ENCODE results near the gene RIPK4.

DNA sequence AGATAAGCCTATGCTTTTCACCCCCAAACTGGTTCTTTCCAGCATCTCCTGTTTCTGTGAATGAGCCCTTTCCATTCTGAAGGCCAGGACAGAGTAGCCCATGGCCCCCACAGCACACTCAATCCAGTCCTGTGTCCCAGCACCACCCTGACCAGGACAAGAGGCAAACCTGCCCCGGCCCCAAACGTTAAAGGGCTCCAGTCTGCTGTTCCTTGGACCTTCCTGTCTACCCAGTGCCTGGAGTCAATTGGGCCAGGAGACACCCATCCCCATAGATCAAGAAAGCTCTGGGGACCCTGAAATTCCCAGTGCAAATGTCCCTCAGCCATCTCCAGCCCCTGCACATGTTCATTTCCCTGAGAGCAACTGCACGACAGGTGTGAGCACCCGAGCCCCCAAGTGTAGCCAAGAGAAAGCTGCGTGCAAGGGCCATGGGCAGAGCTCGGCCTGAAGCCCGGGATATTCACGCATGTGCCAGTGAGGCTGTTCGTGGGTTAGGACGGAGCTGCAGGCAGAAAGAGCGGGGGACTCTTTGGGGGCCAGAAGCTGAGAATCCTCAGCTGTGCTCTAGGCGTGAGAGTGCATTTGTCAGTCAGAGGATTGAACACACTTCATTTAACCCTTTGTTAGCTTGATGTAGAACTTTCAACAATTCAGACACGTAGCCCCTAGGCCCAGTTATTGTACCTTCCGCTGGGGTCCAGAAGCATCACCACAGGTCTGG is 4.2 kb upstream of the RIPK4 start:
- TF ChIP-seq, protein P1, sequence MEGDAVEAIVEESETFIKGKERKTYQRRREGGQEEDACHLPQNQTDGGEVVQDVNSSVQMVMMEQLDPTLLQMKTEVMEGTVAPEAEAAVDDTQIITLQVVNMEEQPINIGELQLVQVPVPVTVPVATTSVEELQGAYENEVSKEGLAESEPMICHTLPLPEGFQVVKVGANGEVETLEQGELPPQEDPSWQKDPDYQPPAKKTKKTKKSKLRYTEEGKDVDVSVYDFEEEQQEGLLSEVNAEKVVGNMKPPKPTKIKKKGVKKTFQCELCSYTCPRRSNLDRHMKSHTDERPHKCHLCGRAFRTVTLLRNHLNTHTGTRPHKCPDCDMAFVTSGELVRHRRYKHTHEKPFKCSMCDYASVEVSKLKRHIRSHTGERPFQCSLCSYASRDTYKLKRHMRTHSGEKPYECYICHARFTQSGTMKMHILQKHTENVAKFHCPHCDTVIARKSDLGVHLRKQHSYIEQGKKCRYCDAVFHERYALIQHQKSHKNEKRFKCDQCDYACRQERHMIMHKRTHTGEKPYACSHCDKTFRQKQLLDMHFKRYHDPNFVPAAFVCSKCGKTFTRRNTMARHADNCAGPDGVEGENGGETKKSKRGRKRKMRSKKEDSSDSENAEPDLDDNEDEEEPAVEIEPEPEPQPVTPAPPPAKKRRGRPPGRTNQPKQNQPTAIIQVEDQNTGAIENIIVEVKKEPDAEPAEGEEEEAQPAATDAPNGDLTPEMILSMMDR (IDR thresholded peaks at IDR 0.05; ENCODE audit: insufficient read depth, low read depth, low read length) = no peak
- no peak for TF ChIP-seq EZH2 (IDR thresholded peaks at IDR 0.05; ENCODE audit: insufficient read depth, low read length)
